H9 (cell line): ENCODE measurements around the gene P2RX2. TPM values are rescaled to one million over a fixed set of nuclear protein-coding genes. Genes with fewer than 3 reads are reported as not detected.

Experiments used
- DNase-seq: peaks from one replicate; pipeline ENCODE4 v3.0.0-alpha.2; 2017
- H2AFZ ChIP-seq: one replicate; pipeline ENCODE4 v1.6.1; 2013; ENCODE audit warnings: mild to moderate bottlenecking, low read length, control low read depth, moderate library complexity
- H2AK5ac ChIP-seq: 2 replicates; pipeline ENCODE4 v1.6.1; 2013; ENCODE audit warnings: low read length, control low read depth, mixed read lengths; ENCODE audit not compliant: insufficient read length
- H2BK120ac ChIP-seq: one replicate; pipeline ENCODE4 v1.6.1; 2013; ENCODE audit warnings: low read depth, mild to moderate bottlenecking, low read length, control low read depth, inconsistent platforms; ENCODE audit not compliant: poor library complexity, severe bottlenecking
- H2BK12ac ChIP-seq: 2 replicates; pipeline ENCODE4 v1.6.1; 2013; ENCODE audit warnings: low read length, control low read depth, mixed read lengths, low read depth; ENCODE audit not compliant: insufficient read length
- H2BK15ac ChIP-seq: 2 replicates; pipeline ENCODE4 v1.6.1; 2013; ENCODE audit warnings: low read depth, low read length, control low read depth
- H2BK20ac ChIP-seq: one replicate; pipeline ENCODE4 v1.6.1; 2013; ENCODE audit warnings: low read depth, mild to moderate bottlenecking, low read length, control low read depth, inconsistent platforms; ENCODE audit not compliant: poor library complexity, severe bottlenecking
- H2BK5ac ChIP-seq: 2 replicates; pipeline ENCODE4 v1.6.1; 2013; ENCODE audit warnings: low read length, control low read depth, mixed read lengths; ENCODE audit not compliant: insufficient read length
- H3K14ac ChIP-seq: 2 replicates; pipeline ENCODE4 v1.6.1; 2013; ENCODE audit warnings: low read length, control low read depth; ENCODE audit not compliant: insufficient read depth
- H3K18ac ChIP-seq: 2 replicates; pipeline ENCODE4 v1.6.1; 2013; ENCODE audit warnings: low read depth, mild to moderate bottlenecking, mixed read lengths, low read length, control low read depth; ENCODE audit not compliant: insufficient read length
- H3K23ac ChIP-seq: 2 replicates; pipeline ENCODE4 v1.6.1; 2013; ENCODE audit warnings: low read length, control low read depth, mixed read lengths, low read depth; ENCODE audit not compliant: insufficient read length
- H3K23me2 ChIP-seq: 2 replicates; pipeline ENCODE4 v1.6.1; 2013; ENCODE audit warnings: low read depth, mild to moderate bottlenecking, mixed read lengths, low read length, control low read depth; ENCODE audit not compliant: insufficient read length, poor library complexity, severe bottlenecking
- H3K27ac ChIP-seq: 2 replicates; pipeline ENCODE4 v1.5.1; 2013; ENCODE audit warnings: low read length, control low read depth, mixed read lengths, low read depth; ENCODE audit not compliant: insufficient read length
- H3K27me3 ChIP-seq: 2 replicates; pipeline ENCODE4 v1.6.1; 2013; ENCODE audit warnings: low read length, control low read depth, inconsistent platforms; ENCODE audit not compliant: insufficient read depth
- H3K4ac ChIP-seq: 2 replicates; pipeline ENCODE4 v1.6.1; 2013; ENCODE audit warnings: low read depth, mild to moderate bottlenecking, control low read depth, inconsistent platforms, low read length, moderate library complexity
- H3K4me1 ChIP-seq: 2 replicates; pipeline ENCODE4 v1.6.1; 2013; ENCODE audit warnings: low read length, control low read depth, inconsistent platforms; ENCODE audit not compliant: insufficient read depth
- H3K4me2 ChIP-seq: 2 replicates; pipeline ENCODE4 v1.6.1; 2013; ENCODE audit warnings: low read length, control low read depth, mixed read lengths; ENCODE audit not compliant: insufficient read length, insufficient read depth
- H3K56ac ChIP-seq: 2 replicates; pipeline ENCODE4 v1.6.1; 2013; ENCODE audit warnings: low read depth, mild to moderate bottlenecking, mixed read lengths, low read length, control low read depth; ENCODE audit not compliant: insufficient read length
- H3K79me1 ChIP-seq: 2 replicates; pipeline ENCODE4 v1.6.1; 2013; ENCODE audit warnings: low read depth, mild to moderate bottlenecking, moderate library complexity, low read length, control low read depth, inconsistent platforms; ENCODE audit not compliant: insufficient read depth, poor library complexity, severe bottlenecking
- H3K79me2 ChIP-seq: 2 replicates; pipeline ENCODE4 v1.6.1; 2013; ENCODE audit warnings: low read length, control low read depth, inconsistent platforms; ENCODE audit not compliant: insufficient read depth
- H3K9ac ChIP-seq: 2 replicates; pipeline ENCODE4 v1.6.1; 2013; ENCODE audit warnings: low read length, control low read depth, mixed read lengths; ENCODE audit not compliant: insufficient read length; ENCODE audit errors: extremely low read depth
- H3K9me3 ChIP-seq: one replicate; pipeline ENCODE4 v1.6.1; 2013; ENCODE audit warnings: low read depth, low read length, inconsistent platforms; ENCODE audit not compliant: control insufficient read depth
- H3T11ph ChIP-seq: one replicate; pipeline ENCODE4 v1.6.1; 2013; ENCODE audit warnings: mild to moderate bottlenecking, low read length, control low read depth, inconsistent platforms
- H4K20me1 ChIP-seq: one replicate; pipeline ENCODE4 v1.6.1; 2013; ENCODE audit not compliant: control insufficient read depth, insufficient read length, insufficient read depth
- H4K5ac ChIP-seq: 2 replicates; pipeline ENCODE4 v1.6.1; 2013; ENCODE audit warnings: low read depth, mild to moderate bottlenecking, mixed read lengths, low read length, control low read depth; ENCODE audit not compliant: insufficient read length
- H4K8ac ChIP-seq: replicated peaks from 2 replicates; pipeline ENCODE4 v1.6.1; 2013; ENCODE audit warnings: low read length, control low read depth, mixed read lengths, low read depth; ENCODE audit not compliant: insufficient read length
- H4K91ac ChIP-seq: 2 replicates; pipeline ENCODE4 v1.6.1; 2013; ENCODE audit warnings: low read depth, mild to moderate bottlenecking, moderate library complexity, mixed read lengths, low read length, control low read depth; ENCODE audit not compliant: insufficient read length
- H3K27ac Mint-ChIP-seq, 3 experiments: 2 replicates in 2 of 3; 3 replicates in 1 of 3; pipeline ENCODE4 v1.8.0; 2020 to 2021; ENCODE audit warnings: mixed read lengths in 3 of 3, mild to moderate bottlenecking in 1 of 3, moderate library complexity in 1 of 3
- H3K27me3 Mint-ChIP-seq: 2 replicates; pipeline ENCODE4 v1.8.0; 2021; ENCODE audit warnings: low read depth, mild to moderate bottlenecking, moderate library complexity, mixed read lengths
- H3K36me3 Mint-ChIP-seq, 3 experiments: 2 replicates in 2 of 3; 3 replicates in 1 of 3; pipeline ENCODE4 v1.8.0; 2020 to 2021; ENCODE audit warnings: low read depth in 3 of 3, mixed read lengths in 3 of 3; ENCODE audit not compliant: insufficient read depth in 1 of 3
- H3K4me1 Mint-ChIP-seq, 2 experiments: 2 replicates each; pipeline ENCODE4 v1.8.0; 2020; ENCODE audit warnings: mixed read lengths in 2 of 2
- H3K4me3 Mint-ChIP-seq, 2 experiments: 2 replicates in 1 of 2; 3 replicates in 1 of 2; pipeline ENCODE4 v1.8.0; 2020 to 2021; ENCODE audit warnings: mild to moderate bottlenecking in 2 of 2, mixed read lengths in 2 of 2, moderate library complexity in 1 of 2
- H3K9me3 Mint-ChIP-seq, 2 experiments: 2 replicates in 1 of 2; 3 replicates in 1 of 2; pipeline ENCODE4 v1.8.0; 2020; ENCODE audit warnings: mild to moderate bottlenecking in 2 of 2, mixed read lengths in 2 of 2, moderate library complexity in 1 of 2
- WGBS: extraction: QIAGEN DNeasy Blood & Tissue Kit; methylation state at CpG from one replicate; pipeline ENCODE4 v1.1.7; 2013; ENCODE audit warnings: missing lambda C conversion rate, low lambda C conversion rate, mixed read lengths; ENCODE audit not compliant: insufficient read length; ENCODE audit errors: extremely low coverage; 5-methylcytosine and 5-hydroxymethylcytosine counted together
- total RNA-seq: library from RNA; stranded (reverse); gene quantifications from 2 replicates; pipeline ENCODE4 v1.2.1, GENCODE V29; 2021
- TF ChIP-seq, protein P1 (sequence below): fragments of 200-600 bp; sonication (generic); conservative IDR thresholded peaks from 3 replicates; pipeline ENCODE4 v1.8.0; 2021; ENCODE audit warnings: antibody characterized with exemption, mild to moderate bottlenecking

The P2RX2 gene
- total RNA-seq, 1 experiment from 2014 or later, result 1.8 TPM

DNA sequence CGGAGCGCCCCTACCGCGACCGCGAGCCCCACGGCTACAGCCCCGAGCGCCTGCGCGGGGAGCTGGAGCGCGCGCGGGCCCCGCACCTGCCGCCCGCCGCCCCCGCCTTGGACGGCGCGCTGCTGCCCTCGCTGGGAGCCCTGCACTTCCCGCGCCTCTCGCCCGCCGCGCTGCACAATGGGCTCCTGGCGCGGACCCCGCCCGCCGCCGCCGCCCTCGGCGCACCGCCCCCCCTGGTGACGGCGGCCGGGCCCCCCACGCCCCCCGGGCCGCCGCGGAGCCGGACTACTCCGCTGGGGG lies 35.2 kb upstream of the P2RX2 start:
- Histone ChIP-seq H2BK5ac (no peak overlapping the region), H2AFZ (no peak overlapping the region), H3K56ac (no peak overlapping the region), H4K91ac (no peak overlapping the region), H3K23me2 (peaks cover 16% of the 10 kb centered on the region), H3K79me1 (no peaks in the 10 kb centered on the region), H3K4me2 (peak overlapping the region; percentile 51), H3K14ac (no peak overlapping the region), H3K79me2 (no peaks in the 10 kb centered on the region), H4K20me1 (peaks cover 2% of the 10 kb centered on the region), H3K9ac (no peak overlapping the region), H3K27ac (no peak overlapping the region), H3K4ac (no peak overlapping the region), H2BK20ac (no peak overlapping the region), H4K5ac (no peak overlapping the region), H3K9me3 (no peaks in the 10 kb centered on the region), H2BK120ac (no peak overlapping the region), H3T11ph (no peak overlapping the region), H4K8ac (no peak overlapping the region), H3K23ac (no peak overlapping the region), H2BK15ac (no peak overlapping the region), H2AK5ac (no peak overlapping the region), H3K4me1 (no peaks in the 10 kb centered on the region), H2BK12ac (no peak overlapping the region), H3K27me3 (peaks cover 23% of the 10 kb centered on the region; the same call in 1 of the 2 replicates), H3K18ac (no peak overlapping the region)
- H3K4me1 Mint-ChIP-seq, result peaks cover 4 to 10% of the 10 kb centered on the region in 2 experiments
- H3K4me3 Mint-ChIP-seq, result no peak overlapping the region
- TF ChIP-seq, protein P1, sequence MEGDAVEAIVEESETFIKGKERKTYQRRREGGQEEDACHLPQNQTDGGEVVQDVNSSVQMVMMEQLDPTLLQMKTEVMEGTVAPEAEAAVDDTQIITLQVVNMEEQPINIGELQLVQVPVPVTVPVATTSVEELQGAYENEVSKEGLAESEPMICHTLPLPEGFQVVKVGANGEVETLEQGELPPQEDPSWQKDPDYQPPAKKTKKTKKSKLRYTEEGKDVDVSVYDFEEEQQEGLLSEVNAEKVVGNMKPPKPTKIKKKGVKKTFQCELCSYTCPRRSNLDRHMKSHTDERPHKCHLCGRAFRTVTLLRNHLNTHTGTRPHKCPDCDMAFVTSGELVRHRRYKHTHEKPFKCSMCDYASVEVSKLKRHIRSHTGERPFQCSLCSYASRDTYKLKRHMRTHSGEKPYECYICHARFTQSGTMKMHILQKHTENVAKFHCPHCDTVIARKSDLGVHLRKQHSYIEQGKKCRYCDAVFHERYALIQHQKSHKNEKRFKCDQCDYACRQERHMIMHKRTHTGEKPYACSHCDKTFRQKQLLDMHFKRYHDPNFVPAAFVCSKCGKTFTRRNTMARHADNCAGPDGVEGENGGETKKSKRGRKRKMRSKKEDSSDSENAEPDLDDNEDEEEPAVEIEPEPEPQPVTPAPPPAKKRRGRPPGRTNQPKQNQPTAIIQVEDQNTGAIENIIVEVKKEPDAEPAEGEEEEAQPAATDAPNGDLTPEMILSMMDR, result no peak
- H3K9me3 Mint-ChIP-seq, result no peaks in the 10 kb centered on the region
- H3K27me3 Mint-ChIP-seq, result peaks cover 88% of the 10 kb centered on the region
- WGBS, result no CpG with 5 or more reads among the region's 50 CpGs
- peaks cover 2 to 16% (median 10%) of the 10 kb centered on the region in 3 experiments; a peak in 6 of 7 replicates for H3K36me3 Mint-ChIP-seq
- H3K27ac Mint-ChIP-seq, result no peak overlapping the region
- DNase-seq, result no peak
